Motor neuron (in vitro differentiated cells): ENCODE data around the gene EVI5. TPM values are rescaled to one million over a fixed set of nuclear protein-coding genes. Genes with fewer than 3 reads are reported as not detected.
"Not testable (repeated sequence)": the region's sequence is repeated elsewhere in the genome, so short reads cannot be mapped to it uniquely, and the experiment has no call there.

Experiments
- ATAC-seq, 8 experiments: fragments of 200-7000 bp; cut with Tn5 transposase; replicated peaks in 6 of 8; 2 replicates each; pipeline ENCODE4 v1.8.0; 2021; ENCODE audit warnings: mild to moderate bottlenecking in 8 of 8, moderate library complexity in 8 of 8
- H3K27ac ChIP-seq, 2 donors: fragments of 250-450 bp; sonication (Bioruptor Pico); 2 replicates each; pipeline ENCODE4 v1.9.0; 2021; ENCODE audit warnings: antibody characterized with exemption in 2 of 2, mild to moderate bottlenecking in 2 of 2, moderate library complexity in 1 of 2
- H3K4me1 ChIP-seq, 2 donors: fragments of 250-450 bp; sonication (Bioruptor Pico); replicated peaks in 1 of 2; 2 replicates each; pipeline ENCODE4 v1.6.1; 2021; ENCODE audit warnings: antibody characterized with exemption in 2 of 2, mild to moderate bottlenecking in 2 of 2, moderate library complexity in 1 of 2
- H3K4me3 ChIP-seq, 5 donors: fragments of 250-450 bp; sonication (Bioruptor Pico); 2 replicates each; pipeline ENCODE4 v1.9.0; 2021; ENCODE audit warnings: antibody characterized with exemption in 5 of 5, mild to moderate bottlenecking in 5 of 5, moderate library complexity in 4 of 5
- WGBS, 10 experiments: fragments of 450-650 bp; shearing (Covaris generic); methylation state at CpG; one replicate each; pipeline ENCODE4 v1.0.0; 2022; 5-methylcytosine and 5-hydroxymethylcytosine counted together
- in situ Hi-C, 9 experiments: fragments of 400-800 bp; cut with MboI; loops; one replicate each; pipeline ENCODE4 v1.15.0; 2021; ENCODE audit warnings: low sequenced_read_pairs in 9 of 9, low pct_unique_long_range_greater_than_20kb in 2 of 9; ENCODE audit not compliant: unreplicated experiment in 9 of 9
- total RNA-seq, 8 experiments: library from RNA; unstranded; fragments of 300-600 nt; gene quantifications; 2 replicates each; pipeline versions ENCODE4 v1.2.3 to v1.2.4, GENCODE V29; 2022

EVI5 gene
- total RNA-seq, 8 experiments from 2014 or later: 20.9 to 59.0 (median 30.2) TPM

DNA sequence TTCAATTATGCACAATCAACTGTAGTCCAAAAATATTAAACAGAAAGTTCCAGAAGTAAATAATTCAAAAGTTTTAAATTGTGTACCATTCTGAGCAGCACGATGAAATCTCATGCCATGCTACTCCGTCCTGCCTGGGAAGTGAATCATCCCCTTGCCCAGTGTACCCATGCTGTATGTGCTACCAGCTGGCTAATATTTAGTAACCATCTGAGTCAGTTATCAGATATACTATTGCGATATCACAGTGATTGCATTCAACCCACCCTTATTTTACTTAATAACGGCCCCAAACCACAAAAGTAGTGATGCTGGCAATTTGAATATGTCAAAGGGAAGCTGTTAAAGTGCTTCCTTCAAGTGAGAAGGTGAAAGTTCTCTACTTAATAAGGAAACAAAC lies 56.2 kb downstream of the EVI5 start:
- ATAC-seq: no peak
- Histone ChIP-seq H3K4me1 (no peaks in the 10 kb centered on the region), H3K27ac (no peak overlapping the region)

DNA sequence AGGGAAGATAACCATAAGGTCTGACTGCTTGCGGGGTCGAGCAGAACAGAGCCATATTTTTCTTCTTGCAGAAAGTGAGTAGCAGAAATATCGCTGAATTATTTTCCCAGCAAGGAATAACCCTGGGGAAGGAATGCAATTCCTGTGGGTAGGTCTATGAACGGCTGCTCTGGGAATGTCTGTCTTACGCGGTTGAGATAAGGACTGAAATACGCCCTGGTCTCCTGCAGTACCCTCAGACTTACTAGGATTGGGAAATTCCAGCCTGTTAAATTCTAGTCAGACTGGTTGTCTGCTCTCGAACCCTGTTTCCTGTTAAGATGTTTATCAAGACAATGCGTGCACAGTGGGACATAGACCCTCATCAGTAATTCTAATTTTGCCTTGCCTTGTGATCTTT lies 61.2 kb downstream of the EVI5 start:
- in situ Hi-C loops, H3K27ac ChIP-seq, H3K4me1 ChIP-seq, H3K4me3 ChIP-seq, ATAC-seq: not testable (repeated sequence)
- WGBS, 10 experiments: 17 to 100% (median 88%) methylated on average over 1 to 9 of the region's 9 CpGs; no CpG with 5 or more reads in 1 of the 10 experiments

More for the DNA sequence above, 56.2 kb downstream of the EVI5 start:
- in situ Hi-C loops: no loop called here
- WGBS, 10 experiments: 79 to 100% (median 91%) methylated on average over 1 to 4 of the region's 4 CpGs
- no peak overlapping the region for H3K4me3 ChIP-seq

- in situ Hi-C loops: no loop called here
- no peak overlapping the region for H3K27ac ChIP-seq
- no peak for ATAC-seq
- no peak overlapping the region for H3K4me3 ChIP-seq
- H3K4me1 ChIP-seq: no peaks in the 10 kb centered on the region
Measured at GRCh38 chr1:92721886-92722285, 63.0 kb downstream of the EVI5 start.

DNA sequence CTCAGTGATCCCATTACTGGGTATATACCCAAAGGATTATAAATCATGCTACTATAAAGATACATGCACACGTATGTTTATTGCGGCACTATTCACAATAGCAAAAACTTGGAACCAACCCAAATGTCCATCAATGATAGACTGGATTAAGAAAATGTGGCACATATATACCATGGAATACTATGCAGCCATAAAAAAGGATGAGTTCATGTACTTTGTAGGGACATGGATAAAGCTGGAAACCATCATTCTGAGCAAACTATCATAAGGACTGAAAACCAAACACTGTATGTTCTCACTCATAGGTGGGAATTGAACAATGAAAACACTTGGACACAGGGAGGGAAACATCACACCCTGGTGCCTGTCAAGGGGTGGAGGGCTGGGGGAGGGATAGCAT lies 63.8 kb downstream of the EVI5 start:
- no CpG with 5 or more reads among the region's 2 CpGs for WGBS, 10 experiments
- ATAC-seq, H3K4me1 ChIP-seq, H3K27ac ChIP-seq, H3K4me3 ChIP-seq, in situ Hi-C loops: not testable (repeated sequence)

- H3K4me3 ChIP-seq, H3K27ac ChIP-seq, ATAC-seq, in situ Hi-C loops, H3K4me1 ChIP-seq: not testable (repeated sequence)
- WGBS, 10 experiments: 97 to 100% (median 100%) methylated on average over 6 to 14 of the region's 16 CpGs; no CpG with 5 or more reads in 5 of the 10 experiments
Measured at GRCh38 chr1:92715476-92715951, 69.4 kb downstream of the EVI5 start.

GRCh38 chr1:92713939-92714338 lies 71.0 kb downstream of the EVI5 start:
- Histone ChIP-seq H3K4me1 (peaks cover 0 to 6% of the 10 kb centered on the region in 2 donors), H3K27ac (no peak overlapping the region), H3K4me3 (no peak overlapping the region)
- ATAC-seq: no peak
- WGBS, 10 experiments: 70 to 100% (median 91%) methylated on average over 1 to 2 of the region's 2 CpGs
- in situ Hi-C loops: no loop called here

DNA sequence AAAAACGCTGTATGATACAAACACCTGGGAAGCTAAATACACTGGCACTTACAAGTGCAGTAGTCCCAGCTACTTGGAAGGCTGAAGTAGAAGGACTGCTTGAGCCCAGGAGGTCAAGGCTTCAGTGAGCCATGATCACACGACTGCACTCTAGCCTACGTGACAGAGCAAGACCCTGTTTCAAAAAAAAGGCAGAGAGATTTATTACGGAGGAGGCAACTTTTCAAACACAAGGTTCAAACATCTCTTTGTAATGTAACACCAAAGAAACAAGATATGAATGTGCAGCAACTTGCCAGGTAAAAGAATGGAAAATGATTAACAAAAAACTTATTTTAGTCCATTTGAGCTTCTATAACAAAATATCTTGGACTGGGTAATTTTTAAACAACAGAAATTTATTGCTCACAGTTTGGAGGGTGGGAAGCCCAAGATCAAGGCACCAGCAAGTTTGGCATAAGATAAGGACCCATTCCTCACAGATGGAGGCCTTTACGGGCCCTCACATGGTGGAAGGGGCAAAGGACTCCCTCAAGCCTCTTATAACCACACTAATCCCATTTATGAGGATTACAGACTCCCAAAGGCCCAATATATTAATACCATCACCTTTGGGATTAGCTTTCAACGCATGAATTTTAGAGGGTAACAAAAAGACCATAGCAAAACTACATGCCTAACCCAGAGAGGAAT lies 73.3 kb downstream of the EVI5 start:
- H3K4me3 ChIP-seq: no peak overlapping the region
- peaks cover 0 to 6% of the 10 kb centered on the region in 2 donors for H3K4me1 ChIP-seq
- in situ Hi-C loops: no loop called here
- no peak overlapping the region for H3K27ac ChIP-seq
- WGBS, 10 experiments: 17 to 88% (median 60%) methylated on average over 1 to 6 of the region's 6 CpGs
- peak in 3 of 8 experiments; percentile 46 to 64 (median 61) for ATAC-seq

- H3K4me1 ChIP-seq: peaks cover 0 to 6% of the 10 kb centered on the region in 2 donors
- H3K27ac ChIP-seq: no peak overlapping the region
- in situ Hi-C loops: no loop called here
- no peak overlapping the region for H3K4me3 ChIP-seq
- 17 to 90% (median 70%) methylated on average over 1 to 4 of the region's 4 CpGs; no CpG with 5 or more reads in 1 of the 10 experiments for WGBS, 10 experiments
- ATAC-seq: peak in 3 of 8 experiments; percentile 27 to 97 (median 97)
Measured at GRCh38 chr1:92709738-92710137, 75.2 kb downstream of the EVI5 start.

GRCh38 chr1:92708368-92708950 lies 76.4 kb downstream of the EVI5 start:
- no peak overlapping the region for H3K4me3 ChIP-seq
- no peak for ATAC-seq
- WGBS, 10 experiments: 63 to 100% (median 94%) methylated on average over 1 to 2 of the region's 2 CpGs
- no peak overlapping the region for H3K27ac ChIP-seq
- H3K4me1 ChIP-seq: peaks cover 0 to 6% of the 10 kb centered on the region in 2 donors
- in situ Hi-C loops: no loop called here

- no peak overlapping the region for H3K4me3 ChIP-seq
- H3K4me1 ChIP-seq: peaks cover 0 to 6% of the 10 kb centered on the region in 2 donors
- in situ Hi-C loops: no loop called here
- no peak overlapping the region for H3K27ac ChIP-seq
- 90 to 100% (median 100%) methylated on average over 2 of the region's 2 CpGs for WGBS, 10 experiments
- ATAC-seq: no peak
Measured at GRCh38 chr1:92707709-92708108, 77.2 kb downstream of the EVI5 start.

- no peak overlapping the region for H3K4me3 ChIP-seq
- H3K27ac ChIP-seq: no peak overlapping the region
- H3K4me1 ChIP-seq: peaks cover 0 to 6% of the 10 kb centered on the region in 2 donors
- no peak for ATAC-seq
- WGBS, 10 experiments: 81 to 100% (median 96%) methylated on average over 1 to 2 of the region's 2 CpGs
- in situ Hi-C loops: no loop called here
Measured at GRCh38 chr1:92707292-92707691, 77.6 kb downstream of the EVI5 start.

DNA sequence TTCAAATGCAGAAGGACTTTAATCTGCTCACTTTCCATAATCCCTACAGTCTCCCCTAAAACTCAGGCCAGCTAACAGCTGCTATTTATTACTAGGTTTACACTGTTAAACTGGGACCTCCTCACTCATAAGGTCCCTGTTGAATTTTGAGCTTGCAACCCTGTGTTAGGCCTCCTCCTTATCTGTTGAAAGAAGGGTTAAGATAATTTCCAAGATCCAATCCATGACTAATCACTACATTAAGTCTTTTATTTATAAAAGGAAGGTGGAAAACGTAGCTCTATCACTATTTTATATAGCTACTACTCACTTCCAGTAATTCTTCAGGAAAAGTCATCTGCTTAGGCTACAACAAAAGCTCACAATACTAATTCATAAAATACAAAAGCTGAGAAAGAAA lies 79.5 kb downstream of the EVI5 start:
- Histone ChIP-seq H3K4me3 (no peak overlapping the region), H3K4me1 (no peaks in the 10 kb centered on the region), H3K27ac (no peak overlapping the region)
- ATAC-seq: no peak
- in situ Hi-C loops: no loop called here
- WGBS, 10 experiments: 25 to 89% (median 82%) methylated on average over 1 of the region's 1 CpG; no CpG with 5 or more reads in 3 of the 10 experiments

GRCh38 chr1:92701147-92701546 lies 83.8 kb downstream of the EVI5 start:
- no peak for ATAC-seq
- WGBS, 10 experiments: 83 to 100% (median 100%) methylated on average over 1 of the region's 1 CpG; no CpG with 5 or more reads in 5 of the 10 experiments
- Histone ChIP-seq H3K27ac (no peak overlapping the region), H3K4me3 (no peak overlapping the region), H3K4me1 (no peaks in the 10 kb centered on the region)
- in situ Hi-C loops: no loop called here

DNA sequence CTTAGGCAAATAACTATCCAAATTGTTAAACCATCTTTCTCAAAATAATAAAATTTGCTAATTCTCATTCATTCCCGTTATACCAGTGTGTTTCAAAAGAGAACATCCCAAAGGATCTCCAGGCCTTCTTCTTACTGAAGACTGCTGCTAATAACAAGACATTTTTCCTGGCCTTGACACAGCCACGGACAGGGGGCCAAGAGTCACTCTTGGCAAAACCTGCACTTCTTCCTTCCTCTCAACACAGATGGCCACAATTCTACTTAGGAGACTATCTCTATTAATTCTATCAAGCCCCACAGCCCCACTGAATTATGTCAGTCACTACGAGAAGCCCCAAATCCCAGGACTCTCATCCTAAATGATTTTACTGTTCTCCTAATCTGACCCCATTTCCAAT lies 86.0 kb downstream of the EVI5 start:
- H3K27ac ChIP-seq: no peak overlapping the region
- H3K4me1 ChIP-seq: no peaks in the 10 kb centered on the region
- no peak for ATAC-seq
- in situ Hi-C loops: no loop called here
- 40 to 100% (median 80%) methylated on average over 1 to 3 of the region's 3 CpGs for WGBS, 10 experiments
- no peak overlapping the region for H3K4me3 ChIP-seq
